HG03045 (cell line): ENCODE measurements around the gene PTCH1.

Experiments used
- ATAC-seq: cut with Tn5 transposase; IDR thresholded peaks from one replicate; pipeline ENCODE4 v1.9.1; 2021; ENCODE audit warnings: mild to moderate bottlenecking, moderate library complexity; ENCODE audit not compliant: unreplicated experiment

Gene PTCH1

DNA sequence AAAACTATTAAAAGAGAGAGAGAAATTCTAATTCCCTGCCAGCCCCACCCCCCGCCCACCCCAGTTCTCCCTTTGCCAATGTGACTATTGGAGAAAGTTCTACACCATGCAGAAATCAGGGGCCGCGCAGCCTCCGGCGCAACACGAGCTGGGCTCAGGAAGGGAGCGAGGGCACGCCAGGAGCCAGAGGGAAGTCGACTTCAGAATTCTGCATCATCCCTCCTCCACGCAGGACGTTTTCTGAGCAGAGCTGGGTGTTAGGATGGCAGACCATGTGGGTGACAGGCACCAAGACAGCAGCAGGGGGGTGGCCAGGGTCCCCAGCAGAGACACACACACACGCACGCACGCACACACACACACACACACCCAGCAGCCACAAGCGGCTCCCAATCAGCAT, 72.6 kb downstream of the PTCH1 start:
- no peak for ATAC-seq

DNA sequence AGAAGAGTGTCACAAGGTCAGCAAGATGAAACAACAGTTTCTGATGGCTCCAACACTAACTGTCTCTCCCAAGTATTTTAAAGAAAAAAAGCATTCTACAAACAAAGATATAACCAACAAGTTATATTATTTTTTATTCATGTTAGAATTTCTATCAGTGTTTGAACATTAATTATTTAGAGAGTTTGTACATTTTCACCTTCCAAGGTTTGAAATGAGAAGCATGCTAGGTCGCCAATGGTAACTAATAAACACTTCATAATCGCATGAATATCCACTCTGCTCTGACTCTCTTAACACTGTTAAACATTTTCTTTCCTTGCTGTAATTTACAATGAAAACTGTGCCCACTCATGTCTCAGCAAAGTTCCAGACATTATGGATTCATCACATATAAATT, 73.5 kb downstream of the PTCH1 start:
- ATAC-seq, result no peak

DNA sequence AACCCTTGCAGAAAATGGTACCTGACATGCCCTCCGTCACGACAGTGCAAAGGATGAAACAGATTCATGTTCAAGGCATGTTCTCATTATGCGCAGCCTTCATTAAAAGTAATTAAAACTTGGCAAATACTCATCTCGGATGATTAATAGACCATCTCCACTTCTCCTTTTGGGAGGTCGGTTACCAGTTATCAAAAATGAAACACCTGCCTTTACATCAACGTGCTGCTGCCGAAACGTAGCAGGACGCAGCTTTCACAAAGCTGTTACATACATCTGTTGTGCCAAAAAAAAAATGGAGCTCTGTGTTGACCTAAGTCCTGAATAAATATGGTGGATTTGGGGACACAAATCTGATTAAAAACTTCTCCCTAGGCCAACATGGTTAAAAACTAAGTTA, 75.7 kb downstream of the PTCH1 start:
- ATAC-seq, result no peak

DNA sequence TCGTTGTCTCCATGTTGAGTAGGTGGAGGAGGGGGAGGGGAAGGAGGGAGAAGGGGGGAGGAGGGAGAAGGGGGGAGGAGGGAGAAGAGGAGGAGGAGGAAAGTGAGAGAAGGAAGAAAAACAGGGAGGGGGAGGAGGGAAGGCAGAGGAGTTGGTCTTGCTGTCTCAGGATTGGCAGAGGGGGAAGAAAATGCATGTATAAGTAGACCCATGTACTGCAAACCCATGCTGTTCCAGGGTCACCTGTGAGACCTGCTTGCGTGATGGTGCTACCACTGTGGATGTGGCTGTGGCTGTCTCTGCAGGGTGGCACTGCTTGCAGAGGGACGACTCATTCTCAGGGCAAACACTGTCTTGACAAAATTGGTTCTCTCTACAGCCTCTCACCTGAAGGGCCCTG, 76.3 kb downstream of the PTCH1 start:
- ATAC-seq, result no peak

DNA sequence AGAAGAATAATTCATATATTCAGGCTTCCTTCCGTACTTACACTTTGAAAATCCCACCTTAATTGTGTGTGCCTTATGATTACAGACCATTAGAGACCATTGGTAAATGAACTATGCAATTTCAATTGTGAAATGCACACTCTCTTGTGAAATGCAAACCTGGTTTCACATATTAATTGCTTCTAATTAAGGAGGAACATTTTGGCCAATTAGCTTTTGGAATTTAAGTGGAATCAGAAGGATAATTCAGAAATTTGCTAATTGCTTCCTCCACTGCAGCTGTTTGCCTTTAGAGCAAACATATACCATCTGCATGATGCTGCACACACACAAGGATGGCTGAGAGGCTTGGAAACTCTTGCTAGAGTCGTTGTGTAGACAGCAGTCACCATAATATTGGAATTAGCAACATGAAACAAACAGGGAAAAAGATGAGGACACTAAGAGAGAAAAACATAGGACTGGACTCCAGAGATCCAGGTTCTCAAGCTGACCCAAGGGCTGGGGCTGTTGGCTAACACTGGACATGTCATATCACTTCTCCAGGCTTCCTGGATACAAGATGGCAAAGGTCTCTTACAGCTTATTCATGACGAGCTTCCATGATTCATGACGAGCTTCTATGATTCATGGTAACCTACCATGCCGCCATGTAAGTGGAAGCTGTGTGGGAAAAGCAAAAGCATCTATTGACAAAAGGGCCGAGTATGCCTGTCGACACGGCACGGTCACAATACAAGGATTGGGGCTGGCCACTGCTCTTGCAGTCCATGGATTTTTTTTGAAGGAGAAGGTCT, 78.0 kb downstream of the PTCH1 start:
- ATAC-seq, result no peak

DNA sequence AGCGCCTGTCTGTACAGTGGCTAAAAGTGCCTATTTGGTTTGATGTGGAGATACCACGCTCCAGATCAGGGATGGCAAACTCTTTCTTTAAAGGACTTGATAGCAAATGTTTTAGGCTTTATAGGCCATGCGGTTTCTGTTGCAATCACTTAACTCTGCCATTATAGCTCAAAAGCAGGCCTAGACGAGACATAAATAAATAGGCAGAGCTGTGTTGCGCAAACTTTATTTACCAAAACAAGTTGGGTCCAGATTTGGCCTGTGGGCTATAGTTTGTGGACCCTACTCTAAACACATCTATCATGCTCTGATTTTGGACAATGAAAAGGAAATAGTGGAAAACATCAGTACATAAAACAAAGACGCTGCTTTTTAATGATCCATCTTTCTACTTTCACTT, 79.2 kb downstream of the PTCH1 start:
- ATAC-seq, result no peak

DNA sequence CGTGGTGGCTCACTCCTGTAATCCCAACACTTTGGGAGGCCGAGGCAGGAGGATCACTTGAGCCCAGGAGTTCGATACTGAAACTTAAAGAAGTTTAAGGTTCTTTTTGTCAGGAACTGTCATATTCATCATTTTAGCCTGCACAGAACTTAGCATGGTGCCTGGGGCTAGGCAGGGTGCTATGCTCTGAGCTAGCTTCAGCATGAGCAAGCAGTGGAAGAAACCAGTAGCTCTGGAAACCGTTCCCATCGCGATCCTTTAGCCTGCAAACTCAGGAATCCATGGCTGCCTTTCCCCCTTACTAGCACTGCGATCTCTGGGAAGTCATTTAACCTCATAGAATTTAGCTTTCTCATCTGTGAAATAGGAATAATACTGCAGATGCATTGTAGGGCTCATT, 80.4 kb downstream of the PTCH1 start:
- ATAC-seq, result no peak

DNA sequence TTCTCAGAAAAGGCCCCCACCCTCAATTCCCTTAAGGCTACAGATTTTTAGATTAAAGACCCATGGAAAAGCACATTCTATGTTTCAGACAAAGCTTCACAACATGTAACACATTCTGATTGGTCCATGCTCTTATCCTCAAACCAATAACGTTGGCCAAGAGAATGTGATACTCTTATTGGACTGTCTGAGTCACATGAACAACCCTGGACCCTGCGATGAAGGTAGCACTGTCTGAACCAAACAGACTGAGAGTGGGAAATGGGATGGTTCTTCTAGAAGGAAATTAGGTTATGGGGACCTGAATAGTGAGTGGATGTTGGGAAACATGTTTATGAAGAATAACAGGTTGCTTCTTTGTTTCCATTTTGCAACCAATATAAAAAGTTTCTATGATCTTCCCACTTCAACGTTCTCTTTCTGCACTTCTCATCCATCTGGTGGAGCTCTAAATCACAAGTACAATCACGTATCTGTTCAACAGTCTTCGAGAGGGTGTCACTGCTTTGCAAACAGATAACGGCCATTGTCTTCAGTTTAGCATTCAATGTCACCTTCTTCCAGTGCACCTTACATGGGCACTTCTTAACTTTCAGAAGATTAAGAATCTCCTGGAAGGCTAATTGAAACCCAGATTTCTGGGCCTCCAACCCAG, 81.6 kb downstream of the PTCH1 start:
- no peak for ATAC-seq

DNA sequence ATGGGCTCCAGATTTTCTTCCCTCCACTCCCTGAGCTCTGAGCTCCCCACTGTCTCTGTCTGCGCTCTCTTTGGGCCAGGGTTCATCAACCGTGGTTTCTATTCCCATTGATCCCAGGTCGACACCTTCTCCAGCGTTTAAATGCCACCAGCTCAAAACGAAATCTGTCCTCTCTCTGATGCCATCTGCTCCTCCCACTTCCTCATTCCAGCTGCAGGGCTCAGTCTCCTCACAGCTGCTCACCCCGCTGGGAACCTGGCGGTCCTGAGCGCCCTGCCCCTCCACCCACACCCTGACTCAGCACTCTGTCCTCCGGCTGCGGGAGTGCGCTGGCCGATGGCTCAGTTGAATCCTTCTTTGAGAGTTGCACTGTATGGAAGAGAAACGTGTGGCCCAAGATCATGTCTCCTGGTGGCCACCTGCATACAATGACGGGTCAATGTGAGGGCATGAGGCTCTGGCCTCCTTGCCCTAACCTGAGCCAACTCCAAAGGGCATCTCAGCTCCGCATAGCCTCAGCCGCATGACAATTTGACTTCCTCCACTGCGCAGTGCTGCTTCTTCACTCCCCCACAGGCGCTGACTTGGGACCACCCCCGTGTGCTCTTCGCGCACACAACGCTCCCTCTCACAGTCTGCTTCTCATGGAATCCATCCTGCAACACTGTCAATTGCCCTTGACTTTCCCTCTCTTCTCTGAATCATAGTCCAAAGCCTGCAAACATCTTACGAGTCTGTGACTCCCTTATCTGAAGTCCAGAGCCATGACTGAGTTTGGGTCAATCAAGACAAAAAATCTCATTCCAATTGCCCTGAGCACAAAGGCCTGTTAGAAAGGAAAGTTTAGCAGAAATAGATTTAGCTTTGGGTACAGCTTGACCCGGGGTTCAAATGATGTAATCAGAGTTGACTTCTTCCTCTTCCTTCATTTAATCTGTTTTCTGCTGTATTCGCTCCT, 82.4 kb downstream of the PTCH1 start:
- ATAC-seq, result no peak

DNA sequence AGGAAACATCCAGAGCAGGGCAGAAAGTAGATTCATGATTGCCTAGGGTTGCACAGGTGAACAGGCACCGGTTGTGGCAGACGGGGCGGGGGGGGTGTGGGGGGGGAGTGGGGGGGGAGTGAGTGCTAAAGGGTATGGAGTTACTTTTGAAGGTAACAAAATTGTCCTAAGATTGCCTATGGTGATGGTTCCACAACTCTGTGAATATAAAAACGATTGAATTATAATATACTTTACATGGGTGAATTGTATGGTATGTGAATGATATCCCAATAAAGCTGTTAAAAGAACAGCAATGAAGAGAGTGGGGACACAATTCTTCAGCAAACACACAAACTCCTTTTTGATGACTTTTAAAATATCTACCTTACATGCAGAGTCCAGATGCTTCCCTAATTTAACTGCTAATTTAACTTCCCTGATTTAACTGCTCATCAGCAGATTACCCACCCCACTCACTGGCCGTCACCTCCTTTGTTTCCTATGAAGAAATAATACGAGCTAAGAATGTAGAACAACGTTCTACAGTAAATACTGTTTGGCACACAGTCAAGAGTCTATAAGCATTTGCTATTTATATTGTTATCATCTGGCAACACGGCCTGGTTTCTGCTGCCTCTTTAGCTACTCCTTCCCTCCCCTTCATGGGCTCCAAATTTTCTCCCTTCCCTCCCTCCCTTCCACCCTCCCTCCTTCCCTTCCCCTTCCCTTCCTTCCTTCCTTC, 83.5 kb downstream of the PTCH1 start:
- no peak for ATAC-seq

DNA sequence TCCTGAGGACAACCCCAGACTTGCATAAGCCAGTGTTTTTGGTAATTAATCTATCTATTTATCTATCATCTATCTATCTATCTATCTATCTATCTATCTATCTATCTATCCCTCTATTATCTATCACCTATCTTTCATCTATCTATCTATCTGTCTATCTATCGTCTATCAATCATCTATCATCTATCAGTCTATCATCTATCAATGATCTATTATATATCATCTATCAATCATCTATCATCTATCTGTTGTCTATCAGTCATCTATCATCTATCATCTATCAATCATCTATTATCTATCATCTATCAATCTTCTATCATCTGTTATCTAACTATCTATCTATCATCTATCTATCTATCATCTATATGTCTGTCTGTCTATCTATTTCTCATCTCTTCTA, 85.5 kb downstream of the PTCH1 start:
- ATAC-seq, result no peak

DNA sequence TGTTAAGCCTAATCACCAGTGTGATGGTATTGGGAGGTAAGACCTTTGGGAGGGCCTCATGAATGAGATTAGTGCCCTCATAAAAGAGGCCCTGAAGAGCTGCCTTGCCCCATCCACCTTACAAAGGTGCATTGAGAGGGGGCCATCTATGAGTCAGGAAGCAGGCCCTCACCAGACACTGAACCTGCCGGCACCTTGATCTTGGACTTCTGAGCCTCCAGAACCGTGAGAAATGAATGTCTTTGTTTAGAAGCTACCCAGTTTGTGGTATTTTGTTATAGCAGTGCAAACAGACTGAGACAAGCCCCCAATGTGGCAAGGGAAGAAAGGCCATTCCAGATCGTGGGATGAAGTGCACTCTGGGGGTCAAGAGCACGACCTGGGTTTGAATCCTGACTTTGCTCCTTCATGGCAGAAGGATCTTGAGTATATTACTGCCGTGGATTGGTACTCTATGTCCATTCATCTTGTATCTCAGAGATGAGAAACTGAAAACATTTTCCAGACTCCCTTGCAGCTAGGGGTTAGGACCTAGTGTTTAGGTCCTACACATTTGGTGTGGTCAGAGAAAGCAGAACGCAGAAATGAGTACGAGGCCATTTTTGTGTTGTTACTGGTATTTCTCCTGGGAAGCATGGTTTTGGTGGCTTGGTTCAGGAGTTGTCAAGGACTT, 86.7 kb downstream of the PTCH1 start:
- ATAC-seq, result no peak

DNA sequence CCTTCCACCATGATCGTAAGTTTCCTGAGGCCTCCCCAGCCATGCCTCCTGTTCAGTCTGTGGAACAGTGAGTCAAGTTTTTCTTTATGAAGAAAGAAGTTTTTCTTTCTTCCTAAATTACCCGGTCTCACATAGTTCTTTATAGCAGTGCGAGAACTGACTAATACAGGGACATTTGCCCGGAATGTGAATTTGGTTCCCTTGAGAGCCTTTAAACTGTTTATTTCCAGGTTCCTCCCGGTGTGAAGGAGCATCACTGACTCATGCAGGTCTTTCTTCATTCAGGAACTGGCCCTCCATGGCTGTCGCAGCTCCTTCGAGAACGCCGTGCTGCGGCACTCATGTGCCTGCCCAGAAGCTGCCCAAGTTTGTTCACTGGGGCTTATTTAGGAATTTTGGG, 87.7 kb downstream of the PTCH1 start:
- no peak for ATAC-seq

DNA sequence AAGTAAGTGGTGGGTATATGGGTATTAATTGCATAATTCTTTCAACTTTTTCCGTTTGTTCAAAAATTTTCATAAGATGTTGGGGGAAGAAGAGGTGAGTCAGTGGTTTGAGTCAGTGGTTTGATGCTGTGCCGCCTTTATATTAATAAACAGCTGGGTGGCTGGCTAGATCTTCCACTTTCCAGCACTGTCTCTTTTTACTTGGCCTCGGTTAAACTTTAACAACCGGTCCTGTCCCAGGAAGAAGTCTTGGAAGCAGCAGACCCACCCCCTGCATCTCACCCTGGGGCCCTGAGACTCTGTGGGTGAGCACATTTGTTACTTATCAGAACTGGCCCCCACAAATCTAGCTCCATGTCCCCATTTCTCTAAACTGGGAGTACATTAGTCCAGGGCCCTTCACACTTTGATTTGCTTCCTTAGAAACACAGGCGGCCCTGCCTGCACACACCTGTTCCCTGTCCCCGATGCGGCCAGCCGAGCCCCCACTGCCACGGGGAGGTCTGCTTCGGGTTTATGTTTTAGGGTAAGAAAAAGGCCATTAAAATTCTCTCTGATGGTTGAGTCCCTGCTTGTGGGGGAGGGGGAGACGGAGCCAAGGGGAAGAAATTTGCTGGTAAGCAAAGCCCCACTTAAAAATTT, 90.7 kb downstream of the PTCH1 start:
- no peak for ATAC-seq

DNA sequence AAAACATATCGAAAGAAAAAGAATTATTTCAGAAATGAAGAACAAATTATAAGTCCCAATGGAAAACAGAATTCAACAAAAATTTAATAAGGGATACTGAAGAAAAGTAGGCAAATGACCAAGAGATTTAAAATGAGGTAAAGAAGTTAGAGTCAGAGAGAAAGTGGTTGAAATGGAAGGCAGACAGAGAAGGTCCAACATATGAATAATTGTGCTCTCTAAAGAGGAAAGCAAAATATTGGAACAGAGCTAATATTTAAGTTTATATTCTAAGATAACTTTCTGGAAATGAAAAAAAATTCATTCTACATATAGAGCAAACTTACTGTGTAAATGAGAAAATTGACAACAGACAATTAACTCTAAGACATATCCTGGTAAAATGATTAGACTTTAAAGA, 94.1 kb downstream of the PTCH1 start:
- no peak for ATAC-seq

DNA sequence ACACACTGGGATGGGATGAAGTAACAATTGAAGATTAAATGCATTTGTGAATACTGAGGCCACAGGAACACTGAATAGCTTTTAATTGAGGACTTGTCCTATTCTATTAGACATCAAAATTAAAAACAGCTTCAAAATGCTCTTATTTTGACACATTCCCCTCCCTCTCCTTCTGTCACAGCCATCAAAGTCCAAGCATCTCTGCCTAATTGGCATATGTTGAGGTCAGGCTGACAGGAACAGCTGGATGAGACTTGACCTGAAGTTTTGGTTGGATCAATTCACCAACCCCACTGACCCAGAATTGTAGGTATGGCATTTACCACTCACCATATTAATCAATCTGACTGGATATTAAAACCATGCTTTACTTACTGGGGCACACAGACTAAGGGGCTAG, 96.3 kb downstream of the PTCH1 start:
- ATAC-seq, result no peak

DNA sequence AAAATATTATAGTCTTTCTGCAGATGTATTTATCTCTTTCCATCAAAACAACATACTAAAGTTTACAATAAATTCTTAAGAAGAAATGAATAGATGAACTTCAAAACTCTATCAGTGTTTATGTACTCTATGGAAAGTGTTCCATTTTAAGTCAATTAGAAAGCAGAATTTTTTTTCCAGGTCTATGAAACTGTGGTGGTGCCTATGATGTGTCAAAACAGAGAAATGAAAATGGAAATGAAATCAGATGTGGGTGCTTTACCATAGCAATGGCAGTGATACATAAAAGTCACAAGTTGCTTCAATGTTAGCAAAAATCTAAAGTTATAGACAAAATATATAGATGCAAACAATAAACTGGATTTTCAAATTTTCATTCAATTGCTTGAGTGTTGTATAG, 97.3 kb downstream of the PTCH1 start:
- no peak for ATAC-seq

DNA sequence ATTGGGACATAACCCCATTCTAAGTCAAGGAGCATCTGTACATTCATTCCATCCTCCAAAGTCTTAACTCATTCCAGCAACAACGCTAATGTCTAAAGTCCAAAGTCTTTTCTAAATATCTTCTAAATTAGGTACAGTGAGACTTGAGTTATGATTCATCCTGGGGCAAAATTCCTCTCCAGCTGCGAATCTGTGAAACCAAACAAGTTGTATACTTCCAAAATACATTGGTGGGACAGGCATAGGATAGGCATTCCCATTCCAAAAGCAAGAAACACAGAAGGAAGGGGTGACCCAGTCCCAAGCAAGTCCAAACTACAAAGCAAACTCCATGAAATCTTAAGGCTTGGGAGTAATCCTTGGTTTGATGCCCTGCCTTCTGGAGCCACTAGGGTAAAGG, 101.6 kb downstream of the PTCH1 start:
- no peak for ATAC-seq

DNA sequence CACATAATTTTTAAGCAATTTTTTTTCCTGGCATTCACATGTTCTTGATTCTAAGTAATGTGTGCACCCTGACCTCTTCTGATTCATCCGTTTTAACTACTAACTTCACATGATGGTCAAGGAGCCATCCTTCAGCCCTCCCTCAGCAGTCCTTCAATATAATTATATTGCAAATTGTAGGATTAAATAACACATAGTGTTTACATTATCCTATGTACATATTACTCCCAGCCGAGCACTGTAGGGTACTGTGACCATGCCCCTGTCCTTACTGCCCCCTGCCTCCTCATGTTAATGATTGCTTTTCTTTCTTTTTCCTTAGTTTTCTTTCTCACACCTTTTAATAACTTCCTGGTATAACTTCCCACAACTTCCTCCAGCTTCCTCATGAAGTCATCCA, 103.0 kb downstream of the PTCH1 start:
- ATAC-seq, result no peak
